SKM-1 treated with dmso at 0.1 percent for 144 hours (cell line): ENCODE results near the gene KCTD16.

Source experiments
- DNase-seq: peaks from one replicate; lab custom pipeline; 2025; ENCODE audit not compliant: unreplicated experiment; lab: John Stamatoyannopoulos, UW

Gene KCTD16

DNA sequence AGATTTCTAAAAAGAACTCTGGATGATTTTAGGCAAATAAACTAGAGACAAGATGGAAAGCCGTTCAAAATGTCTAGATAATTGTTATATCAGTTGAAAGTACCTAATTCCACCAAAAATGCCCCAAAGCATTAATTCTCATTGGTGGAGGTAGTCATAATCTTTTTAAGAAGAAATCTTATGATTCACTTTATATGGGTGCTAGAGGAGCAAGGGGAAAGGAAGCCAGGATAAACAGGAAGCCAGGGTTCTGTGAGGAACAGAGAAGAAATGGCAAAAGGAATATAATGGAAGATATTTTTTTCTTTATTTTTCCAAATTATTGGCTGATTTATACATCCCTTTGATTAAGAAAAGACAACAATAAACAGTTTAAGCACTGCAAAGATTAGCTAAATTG is 8.0 kb upstream of the KCTD16 start:
- DNase-seq, result no peak

DNA sequence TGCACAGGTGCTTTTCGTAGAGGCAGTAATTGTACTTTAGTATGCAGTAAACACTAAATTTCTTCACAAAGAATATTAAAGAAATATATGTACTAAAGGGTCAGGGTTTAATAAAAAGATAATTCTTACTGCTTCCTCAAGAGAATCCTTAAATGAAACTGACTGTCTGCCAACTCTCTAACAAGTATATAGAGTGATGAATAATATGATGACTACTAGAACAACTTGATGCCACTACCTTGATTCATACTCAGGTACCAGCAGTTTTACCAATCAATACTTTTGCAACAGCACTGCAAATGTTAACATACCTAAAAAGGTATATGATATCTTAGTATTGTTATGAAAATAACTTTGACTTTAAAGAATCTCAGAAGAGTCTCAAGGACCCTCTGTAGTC is 4.0 kb upstream of the KCTD16 start:
- DNase-seq, result no peak

DNA sequence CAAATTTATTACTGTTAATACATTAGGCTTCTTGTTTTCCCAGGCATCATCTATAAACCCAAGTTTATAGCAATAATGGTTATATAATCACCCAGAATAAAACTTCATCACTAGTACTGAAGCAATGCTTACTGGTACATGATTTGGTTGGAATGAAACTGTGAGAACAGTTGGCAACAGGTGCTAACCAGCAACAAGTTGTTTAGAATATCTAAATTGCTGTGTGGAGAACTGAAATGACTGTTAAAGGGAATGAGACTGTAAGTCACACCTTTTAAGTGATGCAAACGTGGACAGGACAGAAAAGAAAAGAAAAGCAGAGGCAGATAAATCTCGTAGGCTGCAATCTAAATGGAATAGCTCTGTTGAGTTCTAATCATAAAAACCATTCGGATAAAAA is 2.7 kb upstream of the KCTD16 start:
- DNase-seq, result no peak

DNA sequence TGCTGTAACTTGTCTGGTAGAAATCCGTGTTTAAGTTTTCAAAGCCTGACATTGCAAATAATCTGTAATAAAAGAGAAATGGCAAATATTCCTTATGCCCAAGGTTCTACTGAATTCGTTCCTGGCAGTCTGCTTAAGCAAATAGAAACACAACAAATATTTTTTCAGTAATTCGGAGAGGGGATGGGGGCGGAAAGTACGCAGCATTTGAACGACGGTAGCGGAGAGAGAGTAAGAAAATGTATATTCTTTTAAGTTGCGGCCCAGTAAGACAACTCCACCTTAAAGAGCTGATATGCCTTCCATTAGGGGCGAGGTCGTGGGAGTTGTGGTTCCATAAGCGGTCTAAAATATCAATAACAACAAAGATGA is 783 bp upstream of the KCTD16 start:
- no peak for DNase-seq

DNA sequence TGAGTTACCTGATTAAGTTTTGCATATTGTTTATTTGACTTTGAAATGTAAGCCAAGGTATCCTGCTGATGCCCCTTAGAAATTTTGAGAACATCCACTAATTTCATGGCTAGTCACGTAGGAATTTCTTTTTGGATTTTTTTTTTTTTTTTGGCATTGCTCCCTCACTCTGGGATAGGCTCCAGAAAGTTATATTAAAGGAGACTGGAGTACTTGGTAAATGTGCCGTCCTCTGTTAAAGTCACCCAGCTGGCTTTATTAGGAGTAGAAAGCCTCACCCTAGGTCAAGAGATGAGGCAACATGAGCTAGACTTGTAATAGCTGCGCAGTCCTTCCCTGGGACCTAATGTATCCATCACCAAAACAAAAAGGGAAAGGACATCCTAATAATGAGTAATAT is 3.1 kb downstream of the KCTD16 start:
- DNase-seq, result no peak

DNA sequence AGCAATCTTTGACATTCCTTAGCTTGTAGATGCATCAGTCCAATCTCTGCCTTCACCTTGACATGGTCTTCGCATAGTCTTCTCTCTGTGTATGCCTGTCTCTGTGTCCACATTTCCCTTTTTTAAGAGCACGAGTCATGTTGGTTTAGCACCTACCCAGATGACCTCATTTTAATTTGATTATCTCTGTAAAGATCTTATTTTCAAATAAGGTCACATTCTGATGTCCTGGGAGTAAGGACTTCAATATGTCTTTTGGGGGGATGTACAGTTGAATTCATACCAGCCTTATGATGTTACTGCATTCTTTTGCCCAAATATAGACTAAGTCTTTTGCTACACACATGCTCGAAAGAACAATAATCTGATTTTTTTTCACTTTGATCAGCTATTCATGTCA is 6.9 kb downstream of the KCTD16 start:
- DNase-seq, result no peak

DNA sequence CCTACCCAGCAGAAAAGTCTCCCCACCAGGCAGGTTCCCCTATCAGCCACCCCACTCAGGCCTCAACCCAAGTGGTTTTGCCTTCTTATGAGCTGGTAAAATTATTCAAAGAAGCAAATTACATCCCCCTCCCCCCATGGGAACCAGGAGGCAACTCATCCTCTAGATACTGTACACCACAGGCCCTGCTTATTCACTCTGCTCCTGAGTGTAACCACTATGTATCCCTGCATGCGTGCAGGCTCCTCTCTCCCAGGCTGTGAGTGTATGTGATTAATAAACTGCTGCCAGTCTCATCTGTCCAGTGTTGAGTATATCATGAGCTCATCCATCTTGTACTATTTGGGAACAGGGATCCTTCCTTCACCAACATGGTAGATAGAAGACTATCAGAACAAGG is 8.6 kb downstream of the KCTD16 start:
- DNase-seq, result no peak

DNA sequence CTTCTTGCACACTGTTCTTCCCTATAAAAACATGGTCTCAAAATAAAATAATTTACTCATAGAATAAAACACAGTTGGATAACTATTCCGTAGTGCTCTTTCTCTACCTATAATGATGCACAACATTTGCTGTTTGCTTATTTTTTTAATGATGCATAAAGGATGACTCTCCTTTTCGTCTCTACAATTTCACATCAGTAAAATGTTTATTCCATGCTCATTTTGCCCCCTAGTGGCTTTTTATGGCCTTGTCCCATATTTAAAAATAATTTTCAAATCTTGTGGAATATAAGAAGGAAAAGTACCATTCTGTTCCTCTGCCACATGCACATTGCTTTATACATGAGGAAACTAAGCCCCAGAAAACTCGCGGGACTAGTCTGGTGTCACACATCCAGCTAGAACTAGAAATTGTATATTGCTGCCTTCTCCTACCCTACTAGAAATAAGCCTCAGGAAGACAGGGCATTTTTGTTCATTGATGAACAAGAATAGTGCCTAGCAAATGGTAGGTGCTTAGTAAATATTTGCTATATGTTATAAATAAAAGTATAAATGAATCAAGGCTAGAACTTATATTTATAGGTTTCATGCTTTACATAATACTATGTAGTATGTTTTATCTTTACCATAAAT is 12.7 kb downstream of the KCTD16 start:
- DNase-seq, result no peak

DNA sequence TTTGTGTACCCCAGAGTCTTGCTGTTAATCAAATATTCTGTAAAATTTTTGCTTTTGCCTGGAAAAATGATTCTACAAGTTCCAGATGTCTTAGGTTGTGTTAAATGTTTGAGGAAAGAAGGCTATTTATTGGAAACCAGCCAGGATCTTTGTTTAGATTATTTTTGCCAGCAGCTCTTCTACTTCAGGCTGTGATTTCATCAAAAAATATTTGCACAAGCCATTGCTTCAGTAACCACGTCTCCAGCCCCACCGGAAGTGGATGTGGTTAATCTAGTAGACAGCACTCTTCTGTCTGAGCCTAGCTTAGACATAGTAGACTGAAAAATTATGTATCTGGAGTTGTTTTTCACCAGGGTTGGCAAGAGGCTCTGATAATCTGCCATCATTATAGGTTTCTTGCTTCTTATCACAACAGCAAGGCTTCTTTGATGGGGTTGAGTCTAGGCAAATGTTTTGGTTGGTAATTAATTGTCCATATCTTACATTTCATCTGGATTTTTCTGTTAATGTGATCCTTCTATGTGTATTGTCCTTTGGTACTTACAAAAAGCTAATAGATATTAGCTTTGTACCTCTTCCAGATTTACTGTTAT is 17.1 kb downstream of the KCTD16 start:
- peak; percentile 65 for DNase-seq

DNA sequence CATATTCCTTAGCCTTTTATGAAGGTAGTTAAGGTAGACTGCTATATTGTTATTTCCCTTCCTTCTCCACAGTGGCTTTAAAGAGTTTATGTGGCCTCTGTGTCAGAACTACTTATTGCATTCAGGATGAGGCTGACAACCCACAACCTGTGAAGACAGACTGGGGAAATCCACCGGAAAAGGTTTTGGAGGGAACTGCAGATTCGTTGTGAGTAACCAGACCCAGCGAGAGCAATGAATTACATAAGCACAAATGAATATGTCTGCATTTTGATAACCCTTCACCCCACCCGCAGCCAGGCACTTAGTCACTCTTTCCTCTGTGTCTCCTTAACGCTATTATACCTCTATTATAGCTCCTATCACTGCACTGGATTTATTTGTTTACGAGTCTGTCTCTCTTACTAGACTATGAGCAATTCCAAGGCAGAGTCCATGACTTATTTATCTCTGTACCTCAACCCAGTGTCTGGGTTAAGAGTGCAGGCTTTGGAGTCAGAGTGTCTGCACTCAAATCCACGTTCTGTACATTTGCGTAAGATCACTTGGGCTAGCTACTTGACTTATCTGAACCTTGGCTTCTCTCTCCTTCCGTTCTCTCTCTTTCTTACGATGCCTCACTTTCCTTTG is 19.2 kb downstream of the KCTD16 start:
- DNase-seq, result peak; percentile 44

DNA sequence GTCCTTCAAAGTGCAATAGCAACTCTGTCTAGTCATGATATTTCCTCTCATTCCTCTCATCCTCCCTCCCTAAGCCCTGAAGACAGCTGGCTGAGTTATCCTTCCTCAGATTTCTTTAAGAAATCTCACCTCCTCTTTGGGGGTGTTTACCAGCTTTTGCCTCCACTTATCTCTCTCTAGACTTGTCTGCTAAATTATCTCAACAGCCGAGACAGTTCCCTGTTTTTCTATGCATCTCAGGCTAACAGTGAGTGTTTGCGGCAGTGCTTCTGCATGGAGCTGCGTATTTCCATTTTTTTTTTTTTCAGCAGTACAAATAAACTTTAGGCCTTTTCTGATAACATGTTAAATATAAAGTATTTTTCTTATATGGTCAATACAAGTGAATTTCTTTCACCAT is 20.9 kb downstream of the KCTD16 start:
- no peak for DNase-seq

DNA sequence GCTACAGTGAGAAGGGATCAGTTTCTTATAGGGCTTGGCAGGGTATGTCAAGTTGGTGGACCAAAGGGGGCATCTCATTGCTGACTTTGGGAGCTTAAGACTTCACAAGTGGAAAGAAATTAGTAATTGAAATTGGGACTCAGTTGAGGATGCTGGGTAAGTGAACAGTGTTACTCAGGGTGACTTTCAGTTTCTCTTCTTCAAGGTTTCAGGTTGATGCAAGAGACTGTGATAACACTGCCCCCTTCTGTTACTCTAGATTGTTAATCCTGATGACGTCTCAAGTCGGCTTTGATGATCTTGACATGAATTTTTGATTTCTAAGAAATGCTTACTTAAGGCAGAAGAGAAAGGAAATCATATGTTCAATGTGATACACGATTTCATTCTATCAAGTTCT is 21.3 kb downstream of the KCTD16 start:
- DNase-seq, result peak; percentile 47

DNA sequence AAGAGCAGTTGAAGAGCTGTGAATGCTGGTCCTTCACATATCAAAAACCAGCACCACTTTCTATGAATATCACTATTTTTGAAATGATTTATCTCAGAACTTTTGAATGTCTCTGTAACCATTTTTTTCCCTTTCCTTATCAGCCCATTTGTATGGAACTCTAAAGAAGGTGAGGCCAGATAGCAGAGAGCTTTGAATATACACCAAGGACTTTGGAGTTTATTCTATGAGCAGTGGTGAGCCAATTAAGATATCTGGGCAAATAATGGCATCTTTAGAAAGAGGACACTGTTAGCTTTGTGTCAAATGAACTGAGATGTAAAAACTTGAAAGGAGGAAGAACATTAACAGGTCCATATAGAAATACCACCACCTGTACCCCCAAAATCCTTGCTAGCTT is 22.0 kb downstream of the KCTD16 start:
- no peak for DNase-seq

DNA sequence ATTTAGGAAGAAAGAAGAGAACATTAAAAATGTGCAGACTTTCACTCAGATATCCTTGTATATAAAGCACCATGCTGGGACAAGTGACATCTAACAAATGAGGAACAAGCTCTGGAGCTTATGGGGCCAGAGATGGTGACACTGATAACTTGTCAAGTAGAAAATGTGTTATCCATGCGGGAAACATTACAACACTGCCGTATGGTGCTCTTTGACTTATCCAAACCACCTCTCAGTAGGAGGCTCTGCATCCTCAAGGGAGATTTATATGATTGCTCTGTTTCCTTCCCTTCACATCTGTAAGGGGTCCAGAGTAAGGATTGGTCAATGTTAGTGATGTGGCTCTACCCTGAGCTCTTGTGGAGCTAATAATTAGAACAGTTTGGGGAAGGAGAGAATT is 23.5 kb downstream of the KCTD16 start:
- DNase-seq, result no peak

DNA sequence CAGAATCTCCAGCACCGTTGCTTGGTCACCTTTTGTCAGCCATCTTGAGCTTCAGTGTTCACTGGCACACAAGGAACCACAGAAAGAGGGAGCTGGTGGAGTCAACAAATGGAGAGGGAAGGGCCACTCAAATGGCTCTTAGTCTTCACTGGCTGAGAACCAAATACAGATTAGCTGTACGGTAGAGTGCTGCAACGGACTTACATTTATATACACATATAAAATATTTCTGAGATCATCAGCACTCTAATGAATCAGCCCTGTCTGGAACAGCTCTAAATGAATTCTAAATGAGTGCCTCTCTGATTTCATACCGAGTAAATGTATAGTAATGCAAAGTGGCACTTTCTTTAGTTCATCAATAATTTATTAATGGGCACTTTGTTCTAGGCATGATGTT is 24.8 kb downstream of the KCTD16 start:
- no peak for DNase-seq

DNA sequence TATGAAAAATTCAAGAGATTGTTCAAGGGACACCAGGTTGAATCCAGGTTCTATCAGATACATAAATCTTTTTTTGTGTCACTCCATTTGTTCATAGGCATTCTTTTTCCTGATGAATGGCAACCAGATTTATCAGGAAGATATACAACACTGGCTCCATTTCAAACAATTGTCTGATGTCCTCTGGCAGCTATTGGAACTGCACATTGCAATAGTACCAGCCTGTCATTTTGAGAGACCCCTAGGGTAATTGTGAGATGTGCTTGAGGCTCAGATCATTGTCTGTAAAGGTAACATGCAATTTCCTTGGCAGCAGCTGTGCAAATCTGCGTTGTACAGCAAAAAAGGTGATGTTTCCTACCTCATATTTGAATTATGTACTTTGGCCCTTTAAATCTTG is 25.9 kb downstream of the KCTD16 start:
- DNase-seq, result no peak

DNA sequence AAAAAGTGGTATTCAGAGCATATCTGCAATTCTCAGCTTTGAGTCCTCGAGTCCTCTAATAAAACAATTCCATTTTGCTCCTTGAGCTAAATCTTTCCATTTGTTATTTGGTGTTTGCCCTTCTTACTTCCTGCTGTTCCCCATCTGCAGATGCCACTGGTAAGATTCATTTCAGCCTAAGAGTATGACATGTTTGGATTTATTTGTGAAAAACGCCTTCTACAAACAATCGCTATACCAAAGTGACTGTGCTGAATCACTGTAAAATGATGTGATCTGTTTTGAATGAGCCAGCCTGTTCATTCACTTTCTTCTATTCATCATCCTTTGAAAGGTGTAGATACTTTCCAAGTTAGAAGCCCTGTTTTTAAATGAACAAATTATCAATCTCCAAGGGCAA is 27.7 kb downstream of the KCTD16 start:
- no peak for DNase-seq

DNA sequence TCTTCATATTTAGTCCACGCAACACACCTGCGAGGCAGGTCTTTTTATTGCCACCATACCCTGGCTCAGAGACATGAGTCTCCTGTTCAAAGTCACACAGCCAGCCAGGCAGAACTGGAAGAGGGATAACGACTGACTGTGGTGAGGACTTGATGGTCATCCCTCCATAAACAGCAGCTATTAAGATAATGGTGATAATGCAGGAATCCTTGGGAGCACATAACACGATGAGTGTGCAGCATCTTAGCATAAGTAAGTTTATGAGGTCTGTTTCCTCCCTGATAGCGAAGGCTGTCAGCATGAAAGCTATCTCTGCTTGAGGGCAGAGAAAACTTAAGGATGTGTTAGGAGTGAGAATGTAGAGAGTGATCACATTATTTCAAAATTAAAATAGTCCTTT is 30.9 kb downstream of the KCTD16 start:
- no peak for DNase-seq

DNA sequence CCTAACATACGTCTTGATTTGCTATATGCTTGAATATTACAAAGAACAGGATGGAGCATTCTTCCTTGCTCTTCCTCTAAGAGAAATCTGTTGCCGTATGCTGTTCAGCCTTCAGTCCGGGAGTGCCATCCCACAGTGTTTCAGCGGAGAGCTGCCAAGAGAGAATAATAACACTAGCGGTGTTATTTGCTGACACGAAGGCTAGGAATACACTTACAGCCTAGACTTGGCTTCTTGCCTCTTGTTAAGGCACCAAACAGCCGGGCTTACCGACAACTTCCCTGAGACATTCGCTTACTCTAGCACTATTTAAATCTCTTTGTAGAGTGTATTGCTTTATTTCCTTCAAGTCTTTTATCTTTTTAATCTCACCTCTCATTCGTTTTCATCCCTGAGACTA is 31.4 kb downstream of the KCTD16 start:
- no peak for DNase-seq

DNA sequence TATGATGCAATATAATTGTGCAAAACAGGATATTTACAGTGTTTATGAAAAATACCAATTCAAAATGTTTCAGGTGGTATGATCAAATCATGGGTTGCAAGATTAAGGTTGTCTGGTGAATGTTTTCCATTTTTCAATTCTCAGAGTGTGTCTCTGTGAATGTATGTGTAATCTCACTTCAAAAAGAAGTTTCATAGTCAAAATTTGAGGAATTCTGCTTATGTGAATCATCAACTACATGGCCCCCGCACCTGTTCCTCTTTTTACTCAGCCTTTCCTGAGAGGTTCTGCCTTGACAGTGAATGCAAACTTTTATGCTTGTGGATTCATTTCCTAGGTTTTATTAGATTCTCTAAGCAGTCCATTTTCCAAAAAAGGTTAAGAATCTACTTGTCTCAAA is 32.1 kb downstream of the KCTD16 start:
- peak; percentile 36 for DNase-seq

DNA sequence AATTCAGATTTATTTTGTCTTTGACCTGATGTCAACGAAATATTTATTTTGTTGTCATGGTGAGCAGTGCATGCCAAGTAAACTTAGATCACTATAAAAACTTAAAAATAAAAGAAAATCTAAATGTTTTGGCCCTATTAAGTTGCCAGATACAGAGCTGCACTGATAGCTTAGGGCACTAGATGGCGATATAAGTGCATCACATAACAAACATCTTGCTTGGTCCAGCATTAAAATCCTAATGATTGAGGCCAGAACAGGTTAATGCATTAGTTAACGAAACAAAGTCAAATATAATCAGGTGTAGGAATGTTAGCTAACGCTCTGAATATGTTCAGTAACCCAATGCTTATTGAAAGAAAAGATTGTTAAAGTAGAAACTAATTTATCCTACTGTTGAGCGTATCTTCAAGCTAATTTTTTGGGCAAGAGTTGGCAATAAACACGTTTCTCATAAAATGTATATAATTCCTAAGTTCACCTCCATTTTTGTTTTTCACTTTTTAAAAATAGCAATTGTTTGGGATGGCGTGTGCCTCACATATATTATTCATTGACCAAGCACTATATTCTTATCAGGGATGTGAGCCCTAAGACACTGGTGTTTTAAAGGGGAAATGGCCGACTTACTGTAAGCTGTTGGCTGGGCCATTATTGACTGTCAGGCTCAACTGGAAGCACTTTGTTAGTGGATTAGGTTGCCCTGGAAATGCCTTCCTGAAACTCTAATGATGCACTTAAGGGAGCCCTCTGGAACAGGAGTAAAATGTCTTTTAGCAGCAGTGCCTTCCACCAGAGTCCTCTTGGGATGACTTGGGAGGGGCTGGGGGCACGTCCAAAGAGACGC is 33.3 kb downstream of the KCTD16 start:
- DNase-seq, result peak; percentile 40

DNA sequence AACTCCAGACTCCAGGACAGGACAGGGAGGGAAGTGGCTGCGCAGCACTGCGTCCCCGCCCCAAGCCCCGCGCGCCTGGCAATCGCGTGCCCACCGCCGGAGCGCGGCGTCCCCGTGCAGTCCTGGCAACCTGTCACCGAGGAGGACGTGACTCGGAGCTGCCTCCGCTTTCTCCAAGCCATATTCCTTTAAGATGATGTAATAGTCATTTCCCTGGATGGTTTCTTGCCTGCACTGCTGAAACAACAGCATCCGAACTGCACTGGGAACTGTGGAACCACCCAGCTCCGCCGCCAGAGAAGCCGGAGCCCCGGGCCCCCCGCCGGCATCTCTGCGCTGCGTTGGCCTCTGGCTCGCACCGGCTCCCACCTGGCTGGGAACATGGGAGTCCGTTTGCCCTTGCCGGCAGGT is 34.5 kb downstream of the KCTD16 start:
- no peak for DNase-seq
